Glutamatergic neuron (in vitro differentiated cells): ENCODE data around the gene SHB. TPM values are rescaled to one million over a fixed set of nuclear protein-coding genes. Genes with fewer than 3 reads are reported as not detected.
"Not testable (repeated sequence)": the region's sequence is repeated elsewhere in the genome, so short reads cannot be mapped to it uniquely, and the experiment has no call there.

ENCODE experiments used
- DNase-seq: peaks from one replicate; pipeline ENCODE4 v3.0.0; 2022
- H3K27ac Mint-ChIP-seq: one replicate; pipeline ENCODE4 v1.8.0; 2020; ENCODE audit warnings: mild to moderate bottlenecking, mixed read lengths, inconsistent platforms; ENCODE audit not compliant: unreplicated experiment
- H3K27me3 Mint-ChIP-seq: one replicate; pipeline ENCODE4 v1.8.0; 2020; ENCODE audit warnings: mild to moderate bottlenecking, moderate library complexity, mixed read lengths, inconsistent platforms; ENCODE audit not compliant: unreplicated experiment
- H3K36me3 Mint-ChIP-seq: one replicate; pipeline ENCODE4 v1.8.0; 2020; ENCODE audit warnings: mild to moderate bottlenecking, mixed read lengths, inconsistent platforms; ENCODE audit not compliant: unreplicated experiment
- H3K4me1 Mint-ChIP-seq: one replicate; pipeline ENCODE4 v1.8.0; 2020; ENCODE audit warnings: mild to moderate bottlenecking, low read depth, mixed read lengths, inconsistent platforms; ENCODE audit not compliant: unreplicated experiment
- H3K4me3 Mint-ChIP-seq: one replicate; pipeline ENCODE4 v1.8.0; 2020; ENCODE audit warnings: mild to moderate bottlenecking, mixed read lengths, inconsistent platforms; ENCODE audit not compliant: unreplicated experiment
- H3K9me3 Mint-ChIP-seq: one replicate; pipeline ENCODE4 v1.8.0; 2020; ENCODE audit warnings: mild to moderate bottlenecking, moderate library complexity, mixed read lengths, inconsistent platforms; ENCODE audit not compliant: unreplicated experiment
- total RNA-seq: library from RNA; stranded (reverse); fragmentation: NEBNext Ultra II Directional; extraction: Animal tissue kit (Norgen Biotek cat#: 25700); gene quantifications from one replicate; pipeline ENCODE4 v1.2.1, GENCODE V29; 2021; ENCODE audit not compliant: unreplicated experiment
- TF ChIP-seq, protein P1 (sequence below): fragments of 200-600 bp; sonication (generic); IDR thresholded peaks from one replicate; pipeline ENCODE4 v1.5.0; 2021; ENCODE audit not compliant: partially characterized antibody, unreplicated experiment

SHB gene
- total RNA-seq, 1 donor from 2014 or later, result 31.7 TPM

DNA sequence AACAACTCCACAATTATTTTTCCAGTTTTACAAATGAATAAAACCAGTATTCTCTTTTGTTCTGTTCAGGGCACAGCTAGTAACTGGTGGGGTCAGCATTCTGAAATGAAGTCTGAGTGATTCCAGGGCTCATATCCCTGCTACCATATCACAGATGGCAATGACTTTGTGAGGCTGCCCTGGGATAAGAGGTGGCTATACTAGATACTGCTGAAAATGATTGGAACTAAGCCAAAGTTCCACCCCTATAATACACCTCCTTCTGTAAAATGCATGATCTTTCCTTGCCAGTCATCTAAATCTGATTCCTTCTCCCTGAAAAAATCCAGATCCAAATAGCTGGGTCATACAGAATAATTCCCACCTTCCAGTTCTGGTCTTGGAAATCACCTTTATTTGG lies 179.5 kb downstream of the SHB start:
- Mint-ChIP-seq H3K4me1 (peaks cover 5% of the 10 kb centered on the region), H3K36me3 (peaks cover 14% of the 10 kb centered on the region), H3K27ac (no peak overlapping the region), H3K27me3 (no peaks in the 10 kb centered on the region), H3K9me3 (peaks cover 3% of the 10 kb centered on the region), H3K4me3 (no peak overlapping the region)
- TF ChIP-seq, protein P1, sequence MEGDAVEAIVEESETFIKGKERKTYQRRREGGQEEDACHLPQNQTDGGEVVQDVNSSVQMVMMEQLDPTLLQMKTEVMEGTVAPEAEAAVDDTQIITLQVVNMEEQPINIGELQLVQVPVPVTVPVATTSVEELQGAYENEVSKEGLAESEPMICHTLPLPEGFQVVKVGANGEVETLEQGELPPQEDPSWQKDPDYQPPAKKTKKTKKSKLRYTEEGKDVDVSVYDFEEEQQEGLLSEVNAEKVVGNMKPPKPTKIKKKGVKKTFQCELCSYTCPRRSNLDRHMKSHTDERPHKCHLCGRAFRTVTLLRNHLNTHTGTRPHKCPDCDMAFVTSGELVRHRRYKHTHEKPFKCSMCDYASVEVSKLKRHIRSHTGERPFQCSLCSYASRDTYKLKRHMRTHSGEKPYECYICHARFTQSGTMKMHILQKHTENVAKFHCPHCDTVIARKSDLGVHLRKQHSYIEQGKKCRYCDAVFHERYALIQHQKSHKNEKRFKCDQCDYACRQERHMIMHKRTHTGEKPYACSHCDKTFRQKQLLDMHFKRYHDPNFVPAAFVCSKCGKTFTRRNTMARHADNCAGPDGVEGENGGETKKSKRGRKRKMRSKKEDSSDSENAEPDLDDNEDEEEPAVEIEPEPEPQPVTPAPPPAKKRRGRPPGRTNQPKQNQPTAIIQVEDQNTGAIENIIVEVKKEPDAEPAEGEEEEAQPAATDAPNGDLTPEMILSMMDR, result no peak
- no peak for DNase-seq

DNA sequence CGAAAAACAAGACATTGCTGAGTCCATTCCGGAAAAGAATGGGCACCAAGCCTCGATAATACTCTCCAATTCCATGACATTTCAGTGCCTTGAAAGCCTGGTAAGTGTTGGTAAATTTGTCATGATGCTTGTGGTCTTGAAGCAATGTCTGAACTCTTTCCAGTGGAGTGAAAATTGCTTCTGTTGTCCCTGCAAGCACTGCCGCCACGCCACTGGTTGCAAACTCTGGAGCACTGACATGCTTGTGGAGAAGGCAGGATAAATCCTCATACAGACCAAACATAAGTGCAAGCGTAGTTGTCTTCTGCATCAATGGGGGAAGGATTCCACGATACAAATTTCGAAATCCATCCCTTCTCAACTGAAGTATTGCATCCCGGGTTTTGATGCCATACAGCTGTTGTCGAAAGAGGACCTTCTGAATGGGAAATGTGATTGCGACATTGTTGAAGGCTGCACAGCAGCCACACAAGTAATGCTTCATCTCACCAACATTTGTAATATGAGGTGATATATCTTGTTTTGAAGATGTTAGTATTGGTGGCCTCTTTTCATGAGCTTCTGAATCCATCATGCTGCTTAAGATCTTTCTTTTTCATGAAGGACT lies 180.9 kb downstream of the SHB start:
- H3K36me3 Mint-ChIP-seq, result peaks cover 14% of the 10 kb centered on the region
- H3K4me3 Mint-ChIP-seq, H3K27me3 Mint-ChIP-seq, DNase-seq, H3K27ac Mint-ChIP-seq, H3K4me1 Mint-ChIP-seq, H3K9me3 Mint-ChIP-seq: not testable (repeated sequence)

DNA sequence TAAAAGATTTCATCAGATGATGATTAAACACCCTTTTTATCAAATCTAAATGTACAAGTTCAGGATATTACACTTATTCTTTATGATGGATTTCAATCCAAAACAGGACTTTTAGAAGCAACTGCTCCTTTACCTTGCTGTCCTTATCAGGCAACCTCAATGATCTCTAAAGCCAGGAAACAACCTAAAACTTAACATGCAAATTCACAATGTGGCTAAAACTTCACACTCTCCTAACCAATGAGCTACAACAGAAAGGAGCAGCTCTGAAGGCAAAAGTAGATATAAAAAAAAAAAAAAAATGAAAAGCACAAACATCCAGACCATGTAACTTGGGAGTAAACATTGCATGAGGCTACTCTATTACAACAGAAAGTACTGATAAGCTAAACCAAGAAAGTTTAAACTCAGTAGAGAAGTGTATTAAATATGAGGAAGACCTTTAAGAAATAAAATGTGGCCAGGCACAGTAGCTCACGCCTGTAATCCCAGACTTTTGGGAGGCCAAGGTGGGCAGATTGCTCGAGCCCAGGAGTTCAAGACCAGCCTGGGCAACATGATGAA lies 188.0 kb downstream of the SHB start:
- no peaks in the 10 kb centered on the region for H3K27me3 Mint-ChIP-seq

DNA sequence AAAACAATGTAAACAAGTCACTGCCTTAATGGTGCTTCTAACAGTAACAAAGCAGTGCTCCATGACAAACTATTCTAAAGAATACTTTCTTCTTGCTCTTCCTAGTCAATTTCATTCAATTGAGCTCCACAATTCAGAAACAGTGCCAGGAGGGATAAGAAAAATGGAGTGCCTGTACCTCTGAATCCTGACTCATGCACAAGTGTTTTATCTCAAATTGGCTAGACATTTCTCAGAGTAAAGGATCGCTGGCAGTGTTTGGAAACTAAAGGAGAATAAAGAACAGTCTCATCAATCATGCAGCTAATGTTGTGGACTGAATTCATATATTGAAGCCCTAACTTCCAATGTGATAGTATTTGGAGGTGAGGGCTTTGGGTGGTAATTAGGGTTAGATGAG lies 192.7 kb downstream of the SHB start:
- TF ChIP-seq, protein P1, result no peak
- H3K27ac Mint-ChIP-seq, result no peak overlapping the region
- peaks cover 4% of the 10 kb centered on the region for H3K9me3 Mint-ChIP-seq
- no peak for DNase-seq
- no peaks in the 10 kb centered on the region for H3K4me1 Mint-ChIP-seq
- peaks cover 18% of the 10 kb centered on the region for H3K36me3 Mint-ChIP-seq
- H3K27me3 Mint-ChIP-seq, result no peaks in the 10 kb centered on the region
- no peak overlapping the region for H3K4me3 Mint-ChIP-seq

More for the DNA sequence above, 188.0 kb downstream of the SHB start:
- DNase-seq, result no peak
- no peak overlapping the region for H3K27ac Mint-ChIP-seq
- no peak overlapping the region for H3K4me3 Mint-ChIP-seq
- H3K4me1 Mint-ChIP-seq, result peaks cover 2% of the 10 kb centered on the region
- peaks cover 23% of the 10 kb centered on the region for H3K36me3 Mint-ChIP-seq
- peaks cover 3% of the 10 kb centered on the region for H3K9me3 Mint-ChIP-seq
- TF ChIP-seq, protein P1, result no peak

DNA sequence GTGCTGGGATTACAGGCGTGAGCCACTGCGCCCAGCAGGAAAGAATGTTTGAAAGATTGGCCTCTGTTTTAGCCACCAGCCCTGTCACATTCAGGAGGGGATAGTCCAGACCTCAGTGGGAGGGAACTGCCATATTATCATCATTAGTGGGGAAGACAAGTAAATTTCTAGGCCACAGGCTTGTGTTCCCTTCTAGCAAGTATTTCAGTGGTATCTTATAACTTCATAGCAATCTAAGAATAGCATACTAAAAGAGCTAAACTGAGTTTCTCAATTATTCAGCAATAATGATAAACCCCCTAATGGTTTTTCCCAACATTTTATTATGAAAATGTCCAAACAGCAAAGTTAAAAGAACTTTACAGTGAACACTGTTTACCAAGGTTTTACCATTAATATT lies 195.1 kb downstream of the SHB start:
- no peaks in the 10 kb centered on the region for H3K27me3 Mint-ChIP-seq
- no peak for DNase-seq
- H3K27ac Mint-ChIP-seq, result no peak overlapping the region
- H3K4me3 Mint-ChIP-seq, result no peak overlapping the region
- TF ChIP-seq, protein P1, result no peak
- H3K4me1 Mint-ChIP-seq, result no peaks in the 10 kb centered on the region
- H3K9me3 Mint-ChIP-seq, result peaks cover 1% of the 10 kb centered on the region
- peaks cover 12% of the 10 kb centered on the region for H3K36me3 Mint-ChIP-seq
